Measurements from ENCODE around the gene TRIM43.
"Not testable (repeated sequence)": the region's sequence is repeated elsewhere in the genome, so short reads cannot be mapped to it uniquely, and the experiment has no call there.

TRIM43 gene

DNA sequence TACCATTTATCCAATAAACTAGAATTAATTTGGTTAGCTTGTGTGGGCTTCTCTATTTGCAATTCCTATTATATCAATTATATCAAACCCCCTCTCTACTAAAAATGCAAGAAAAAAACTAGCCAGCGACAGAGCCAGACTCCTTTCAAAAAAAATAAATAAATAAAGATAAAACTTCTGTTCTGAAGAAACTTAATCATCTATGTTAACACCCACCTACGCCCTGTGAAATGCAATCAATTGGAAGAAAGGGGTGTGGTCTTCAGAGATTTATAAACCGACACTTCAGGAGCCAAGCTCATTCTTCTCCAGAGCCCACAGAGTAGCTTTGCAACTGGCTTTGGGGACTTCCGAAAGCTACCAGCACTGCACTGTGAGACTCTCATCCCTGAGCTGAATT lies at the start of gene TRIM43:
TRIM43 (plus strand) TSS at position 301 of the 400 bp plus-strand sequence. CDS start 2,023 bp downstream, outside the sequence.
- not testable (repeated sequence) for DNase-seq

DNA sequence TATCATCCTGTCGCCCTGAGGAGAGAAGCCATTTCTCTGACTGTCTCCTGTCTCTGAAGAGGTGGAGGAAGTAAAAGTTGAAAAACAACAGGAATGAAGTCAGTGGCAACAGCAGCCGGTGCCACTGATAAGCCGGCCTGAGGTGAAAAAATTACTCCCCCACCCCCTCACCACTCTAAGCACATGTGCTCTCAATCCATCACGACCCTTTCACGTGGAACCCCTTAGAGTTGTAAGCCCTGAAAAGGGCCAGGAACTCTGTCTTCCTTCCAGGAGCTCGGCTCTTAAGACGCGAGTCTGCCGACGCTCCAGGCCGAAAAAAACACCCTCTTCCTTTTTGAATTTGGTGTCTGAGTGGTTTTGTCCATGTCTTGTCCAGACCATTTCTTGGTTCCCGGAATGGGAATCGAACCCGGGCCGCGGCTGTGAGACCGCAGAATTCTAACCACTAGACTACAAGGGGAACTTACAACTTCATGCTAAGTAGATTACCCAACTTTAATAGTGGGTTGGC lies 40.7 kb upstream of the TRIM43 start:
- DNase-seq = no peak

DNA sequence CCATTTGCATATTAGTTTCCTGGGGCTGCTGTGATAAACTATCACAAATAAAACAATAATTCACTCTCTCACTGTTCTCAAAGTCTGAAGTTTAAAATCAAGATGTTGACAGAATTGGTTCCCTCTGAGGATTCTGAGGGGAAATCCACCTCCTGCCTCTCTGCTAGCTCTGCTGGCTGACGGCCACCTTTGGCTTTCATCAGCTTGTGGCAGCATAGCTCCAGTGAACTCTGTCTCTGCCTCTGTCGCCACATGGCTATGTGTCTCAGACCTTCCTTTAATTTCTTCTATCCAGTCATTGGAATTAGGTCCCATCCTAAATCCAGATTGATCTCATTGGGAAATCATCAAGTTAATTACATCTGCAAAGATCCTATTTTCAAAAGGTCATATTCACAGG lies 38.9 kb upstream of the TRIM43 start:
- no peak for DNase-seq

DNA sequence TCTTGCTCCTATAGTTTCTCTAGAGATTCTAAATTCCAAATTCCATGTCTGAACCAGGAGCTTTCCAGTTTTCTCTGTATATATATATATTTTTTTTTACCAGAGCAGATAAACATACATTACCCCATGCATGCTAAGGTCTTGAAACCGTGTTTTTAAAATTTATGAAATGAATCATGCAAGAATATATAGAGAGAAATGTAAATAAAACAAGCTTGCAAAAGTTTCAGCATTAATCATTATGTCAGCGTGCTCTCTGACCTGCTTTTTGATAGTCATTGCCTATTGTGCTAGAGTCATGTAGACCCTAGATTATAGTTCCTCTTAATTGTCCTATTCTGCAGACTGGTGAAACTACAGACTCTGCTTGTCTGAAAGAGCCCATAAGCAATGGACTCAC lies 22.6 kb upstream of the TRIM43 start:
- DNase-seq = no peak

DNA sequence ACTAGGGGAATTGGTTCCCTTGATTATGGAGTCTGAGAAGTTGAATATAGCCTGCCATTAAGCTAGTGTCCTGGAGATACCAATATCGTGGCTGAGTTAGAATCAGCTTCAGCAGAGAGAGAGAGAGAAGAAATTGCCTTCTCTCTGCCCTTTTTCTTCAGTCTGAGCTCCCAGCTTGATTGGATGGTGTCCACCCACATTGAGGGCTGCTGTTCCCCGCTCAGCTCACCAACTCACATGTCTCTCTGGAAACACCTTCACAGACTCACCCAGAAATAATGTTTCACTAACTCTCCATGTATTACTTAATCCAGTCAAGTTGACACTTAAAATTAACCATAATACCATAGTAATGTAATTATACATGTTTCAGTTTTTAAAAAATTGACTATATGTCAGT lies 17.9 kb upstream of the TRIM43 start:
- DNase-seq = no peak

DNA sequence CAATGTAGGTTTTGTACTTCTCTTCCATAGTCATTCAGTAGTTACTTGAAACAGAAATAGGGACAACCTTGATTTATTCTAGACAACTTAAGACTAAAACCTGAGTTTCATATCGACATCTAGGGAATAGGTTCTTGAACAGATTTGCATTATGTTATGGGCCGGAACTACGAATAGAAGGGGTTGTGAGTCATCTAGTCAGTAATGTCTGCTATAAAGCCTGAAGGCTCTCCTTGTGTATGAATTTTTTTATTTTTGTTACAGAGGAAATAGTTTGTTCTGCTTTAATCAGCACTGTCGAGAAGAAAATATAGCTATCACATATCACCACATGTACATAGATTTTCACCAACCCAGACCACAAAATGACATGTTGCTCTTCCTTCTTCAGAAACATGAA lies 17.3 kb upstream of the TRIM43 start:
- no peak for DNase-seq

DNA sequence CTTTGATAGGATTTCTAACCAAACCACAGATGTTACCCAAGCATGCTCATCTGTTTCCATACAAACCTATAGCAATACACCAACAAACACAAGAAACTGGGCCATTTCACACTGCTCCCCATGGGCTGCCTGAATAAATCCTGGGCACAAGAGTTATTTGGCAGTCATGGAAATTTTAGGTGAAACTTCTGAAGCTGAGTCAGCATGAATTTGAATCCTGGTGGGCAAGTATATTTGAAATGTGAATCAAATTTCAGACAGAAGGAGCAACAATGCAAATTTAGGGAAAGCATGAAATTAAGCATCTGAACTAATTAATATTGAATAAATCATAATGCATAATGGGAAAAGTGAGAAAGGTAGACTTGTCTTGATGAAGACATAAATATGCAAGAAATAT lies 15.9 kb upstream of the TRIM43 start:
- DNase-seq = no peak

DNA sequence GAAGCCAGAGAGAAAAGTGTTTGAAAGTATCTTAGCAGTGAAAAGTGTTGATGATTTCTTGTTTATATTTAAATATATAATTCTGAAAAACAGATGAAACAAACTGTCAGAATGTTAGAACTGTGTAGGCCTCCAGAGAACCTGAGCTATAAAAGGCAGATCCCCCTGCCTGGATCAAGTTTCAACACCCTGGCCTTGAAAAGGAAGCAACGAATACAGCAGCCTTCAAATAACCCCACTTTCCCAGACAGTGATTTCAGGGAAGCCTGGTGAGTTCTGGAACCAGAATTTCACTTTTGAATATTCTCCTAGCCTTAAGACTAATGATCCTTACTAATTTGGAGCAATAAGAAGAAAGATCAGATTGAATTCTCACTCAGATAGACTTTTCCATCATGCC lies 13.3 kb upstream of the TRIM43 start:
- DNase-seq = no peak

DNA sequence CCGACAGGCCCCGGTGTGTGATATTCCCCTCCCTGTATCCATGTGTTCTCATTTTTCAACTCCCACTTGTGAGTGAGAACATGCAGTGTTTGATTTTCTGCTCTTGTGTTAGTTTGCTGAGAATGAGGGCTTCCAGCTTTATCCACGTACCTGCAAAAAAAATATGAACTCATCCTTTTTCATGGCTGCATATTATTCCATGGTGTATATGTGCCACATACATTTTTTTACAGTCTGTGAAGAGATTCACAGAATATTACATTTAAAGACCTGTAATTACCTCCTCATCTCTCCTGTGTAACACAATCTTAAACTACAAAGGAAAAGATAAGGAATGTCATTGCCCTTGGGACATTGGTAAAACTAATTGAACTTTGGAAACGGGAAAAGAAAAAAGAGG lies 8.3 kb upstream of the TRIM43 start:
- not testable (repeated sequence) for DNase-seq

DNA sequence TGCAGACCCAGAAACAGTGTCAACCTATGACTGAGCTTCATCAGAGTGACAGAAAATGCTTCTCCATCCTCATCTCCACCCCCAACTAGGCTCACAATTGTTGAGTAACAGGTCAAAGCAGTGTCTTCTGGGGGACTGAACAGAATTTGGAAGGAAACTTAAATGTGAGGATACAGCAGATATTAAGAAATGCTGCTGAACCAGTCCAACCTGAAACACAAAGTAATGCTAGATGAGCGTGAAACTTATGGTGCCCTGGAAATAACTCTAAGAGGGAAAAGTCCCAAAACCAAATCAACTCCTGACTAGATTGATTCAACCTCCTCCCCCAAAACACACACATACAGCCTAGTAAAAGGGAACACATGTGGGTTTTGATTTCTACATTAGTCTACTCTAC lies 7.5 kb upstream of the TRIM43 start:
- DNase-seq = not testable (repeated sequence)

DNA sequence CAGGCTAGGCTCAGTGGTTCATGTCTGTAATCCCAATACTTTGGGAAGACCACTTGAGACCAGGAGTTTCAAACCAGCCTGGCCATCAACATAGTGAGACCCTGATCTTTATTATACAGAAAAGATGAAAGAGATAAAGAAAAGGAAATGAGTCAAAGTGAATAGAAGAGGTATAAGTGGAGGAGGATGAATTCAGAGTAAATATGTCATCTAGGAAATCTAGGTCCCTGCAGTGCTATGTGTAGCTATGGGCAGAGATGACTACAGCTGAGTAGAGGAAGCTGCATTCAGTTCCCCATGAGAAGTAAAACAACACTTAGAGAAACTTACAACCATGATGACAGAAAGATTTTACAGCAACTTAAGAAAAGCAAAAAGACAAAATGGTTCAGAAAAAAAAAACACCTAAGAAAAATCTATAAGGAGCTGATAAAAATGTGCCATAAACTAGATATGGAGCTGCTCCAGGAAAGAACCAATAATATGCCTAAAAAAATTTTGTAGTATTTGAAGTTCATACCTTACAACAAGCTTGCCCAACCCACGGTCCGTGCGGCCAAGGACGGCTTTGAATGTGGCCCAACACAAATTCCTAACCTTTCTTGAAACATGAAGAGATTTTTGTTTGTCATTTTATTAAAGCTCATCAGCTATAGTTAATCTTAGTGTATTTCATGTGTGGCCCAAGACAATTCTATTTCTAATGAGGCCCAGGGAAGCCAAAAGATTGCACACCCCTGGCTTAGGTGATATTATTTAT lies 1.8 kb upstream of the TRIM43 start:
- not testable (repeated sequence) for DNase-seq

DNA sequence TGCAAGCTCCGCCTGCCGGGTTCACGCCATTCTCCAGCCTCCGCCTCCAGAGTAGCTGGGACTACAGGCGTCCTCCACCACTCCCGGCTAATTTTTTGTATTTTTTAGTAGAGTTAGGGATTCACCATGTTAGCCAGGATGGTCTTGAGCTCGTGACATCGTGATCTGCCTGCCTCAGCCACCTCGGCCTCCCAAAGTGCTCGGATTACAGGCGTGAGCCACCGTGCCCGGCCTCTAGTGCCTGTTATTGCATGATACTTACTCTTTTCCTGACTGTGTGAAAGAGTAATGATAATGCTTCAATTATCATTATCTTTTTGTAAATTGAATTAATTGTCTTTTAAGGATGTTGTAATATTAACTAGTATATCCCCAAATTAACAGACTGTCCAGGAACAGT lies 1.2 kb downstream of the TRIM43 start:
- not testable (repeated sequence) for DNase-seq

DNA sequence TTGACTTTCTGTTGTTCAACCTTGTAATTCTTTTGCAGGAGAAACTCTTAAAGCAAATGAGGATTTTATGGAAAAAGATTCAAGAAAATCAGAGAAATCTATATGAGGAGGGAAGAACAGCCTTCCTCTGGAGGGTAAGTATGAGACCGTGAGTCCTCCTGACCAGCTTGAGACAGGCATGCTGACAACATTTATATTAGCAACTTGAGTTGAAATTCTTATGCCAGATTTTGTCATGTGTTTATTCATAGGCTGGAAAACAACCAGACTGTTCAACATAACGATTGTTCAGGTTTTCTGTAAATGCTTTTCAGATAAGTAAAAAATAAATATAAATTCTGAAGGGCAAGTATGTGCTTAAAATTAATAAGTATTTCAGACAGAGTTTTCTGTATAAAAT lies 3.2 kb downstream of the TRIM43 start:
- not testable (repeated sequence) for DNase-seq

DNA sequence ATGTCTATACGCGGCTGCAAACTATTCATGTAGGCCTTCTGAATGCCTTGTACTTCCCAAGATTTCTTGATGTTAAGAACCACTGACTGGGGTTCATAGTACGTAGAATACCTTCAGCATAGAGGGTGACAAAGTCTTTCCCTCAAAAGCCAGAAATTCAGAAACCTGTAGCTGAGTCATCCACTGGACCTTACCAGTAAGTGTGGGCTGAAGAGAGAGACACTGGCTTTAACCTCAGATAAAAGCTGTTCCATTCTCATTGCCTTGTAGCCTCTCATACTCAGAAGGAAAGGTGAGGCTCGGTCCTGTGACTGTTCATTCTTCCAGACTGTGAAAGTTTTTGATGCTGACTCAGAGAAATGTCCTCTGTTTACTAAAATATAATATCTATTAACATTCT lies 9.5 kb downstream of the TRIM43 start:
- not testable (repeated sequence) for DNase-seq

DNA sequence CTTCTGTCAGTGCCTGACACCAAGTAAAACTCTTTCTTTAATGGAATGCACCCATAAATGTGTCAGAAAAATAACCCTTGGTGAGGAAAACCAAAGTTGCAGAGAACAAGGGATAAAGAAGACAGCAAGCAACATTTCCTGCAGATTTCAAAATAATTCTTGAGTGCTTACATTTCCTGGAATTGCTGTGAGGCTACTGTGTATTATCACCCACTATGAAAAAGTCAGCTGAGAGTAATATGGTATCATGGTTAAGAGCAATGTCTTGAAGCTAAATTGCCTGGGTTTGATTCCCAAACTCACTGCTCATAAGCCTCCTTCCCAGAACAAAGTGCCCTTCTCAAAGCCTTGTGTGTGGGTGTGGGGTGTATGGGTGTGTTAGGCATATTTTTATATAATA lies 10.3 kb downstream of the TRIM43 start:
- DNase-seq = not testable (repeated sequence)

DNA sequence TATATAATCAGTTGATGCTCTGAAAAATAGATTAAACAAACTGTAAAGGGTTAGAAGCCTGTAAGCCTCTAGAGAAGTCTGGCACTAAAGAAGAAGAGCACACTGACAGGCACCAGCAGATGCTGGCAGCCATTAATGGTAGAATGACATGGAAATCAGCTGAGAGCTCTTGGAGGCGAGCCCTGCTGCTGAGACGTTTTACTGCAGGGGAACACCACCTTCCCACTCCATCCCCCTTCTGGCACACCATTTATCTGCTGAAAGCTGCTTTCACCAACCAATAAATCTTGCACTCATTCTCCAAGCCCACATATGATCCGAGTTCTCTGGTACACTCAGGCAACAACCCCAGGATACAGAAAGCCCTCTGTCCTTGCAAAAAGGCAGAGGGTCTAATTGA lies 16.6 kb downstream of the TRIM43 start:
- DNase-seq = not testable (repeated sequence)

DNA sequence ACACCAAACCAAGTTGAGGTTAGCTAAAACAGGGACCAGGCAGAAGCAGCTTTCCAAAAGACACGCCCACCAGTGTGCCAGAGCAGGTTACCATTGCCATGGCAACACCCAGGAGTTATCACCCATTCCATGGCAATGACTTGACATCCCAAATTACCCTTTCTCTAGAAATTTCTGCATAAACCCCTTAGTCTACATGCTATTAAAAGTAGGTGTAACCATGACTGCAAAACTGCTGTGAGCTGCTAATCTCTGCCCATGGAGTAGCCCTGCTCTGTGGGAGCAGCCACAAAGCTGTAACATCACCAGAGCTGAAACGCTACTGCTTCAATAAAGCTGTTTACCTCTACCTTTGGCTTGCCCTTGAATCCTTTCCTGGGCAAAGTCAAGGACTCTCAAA lies 18.0 kb downstream of the TRIM43 start:
- not testable (repeated sequence) for DNase-seq

DNA sequence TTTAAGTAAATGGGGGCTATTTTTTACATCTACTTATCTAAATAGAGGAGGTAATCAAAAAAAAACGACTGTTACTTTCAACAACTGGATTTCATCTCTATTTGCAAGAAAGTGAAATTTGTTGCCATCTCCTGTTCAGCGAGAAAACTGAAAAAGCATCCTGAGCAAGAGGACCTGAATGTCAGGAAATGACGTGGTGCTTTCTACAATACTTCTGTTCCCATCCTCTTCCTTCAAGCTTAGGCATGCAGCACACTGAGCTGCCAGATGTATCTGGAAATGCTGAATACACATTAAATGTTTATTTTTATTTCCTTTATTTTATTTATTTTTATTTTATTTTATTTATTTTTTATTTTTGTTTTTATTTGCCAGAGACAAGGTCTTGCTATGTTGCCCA lies 21.2 kb downstream of the TRIM43 start:
- not testable (repeated sequence) for DNase-seq

DNA sequence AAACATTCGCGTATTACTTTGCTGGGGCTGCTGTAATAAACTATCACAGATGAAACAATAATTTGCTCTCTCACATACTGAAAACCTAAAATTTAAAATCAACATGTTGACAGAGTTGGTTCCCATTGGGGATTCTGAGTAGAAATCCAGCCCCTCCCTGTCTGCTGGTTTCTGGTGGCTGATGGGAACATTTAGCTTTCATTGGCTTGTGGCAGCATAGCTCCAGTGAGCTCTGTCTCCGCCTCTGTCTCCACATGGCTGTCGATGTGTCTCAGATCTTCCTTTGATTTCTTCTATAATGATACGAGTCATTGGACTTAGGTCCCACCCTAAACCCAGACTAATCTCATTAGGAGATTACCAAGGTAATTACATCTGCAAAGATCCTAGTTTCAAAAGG lies 30.9 kb downstream of the TRIM43 start:
- not testable (repeated sequence) for DNase-seq

DNA sequence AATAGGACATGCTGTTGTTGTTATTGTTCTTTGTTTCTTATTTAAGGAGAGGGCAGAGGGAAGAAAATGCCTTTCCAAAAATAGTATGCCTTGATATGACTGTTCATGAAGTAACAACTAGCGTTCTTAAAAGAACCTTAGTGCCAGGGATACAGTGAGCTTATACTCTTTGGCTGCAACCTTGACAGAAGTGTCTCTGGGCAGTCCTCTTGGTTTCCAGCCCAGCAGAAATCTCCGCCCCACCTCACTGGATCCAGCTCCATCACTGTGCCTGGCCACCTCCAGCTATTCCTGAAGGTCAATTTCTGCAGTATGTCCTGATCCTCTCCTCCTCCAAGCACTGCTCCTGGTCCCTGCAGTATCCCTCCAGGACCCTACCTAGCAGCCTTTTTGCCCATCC lies 39.2 kb downstream of the TRIM43 start:
- not testable (repeated sequence) for DNase-seq

DNA sequence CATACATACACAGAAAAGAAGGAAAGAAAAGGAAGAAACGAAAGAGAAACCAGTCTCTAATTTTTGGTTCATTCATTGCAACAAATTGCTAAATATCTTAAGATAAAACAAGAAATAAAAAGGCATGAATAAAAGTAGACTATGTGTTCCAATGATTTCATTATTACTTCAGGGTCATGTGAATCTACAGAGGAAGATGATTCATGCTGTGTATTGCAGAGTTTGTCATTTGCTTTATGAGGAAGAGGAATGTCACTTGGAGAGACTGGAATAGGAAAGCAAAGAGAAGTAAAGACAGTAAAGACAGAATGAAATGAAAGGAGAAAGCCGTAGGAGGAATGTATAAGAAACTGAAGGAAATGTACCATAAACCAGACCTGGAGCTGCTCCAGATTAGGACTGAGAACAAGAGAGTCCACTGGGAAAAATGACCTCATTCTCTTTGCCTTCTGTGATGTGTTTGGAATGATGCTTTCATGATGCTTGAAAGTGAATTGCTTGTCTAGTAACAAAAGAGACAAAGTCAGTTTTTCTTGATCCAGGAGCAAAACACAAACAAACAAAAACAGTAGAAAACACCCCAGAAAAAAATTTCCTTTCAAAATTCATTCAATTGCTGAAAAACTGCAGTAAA lies 41.9 kb downstream of the TRIM43 start:
- not testable (repeated sequence) for DNase-seq

DNA sequence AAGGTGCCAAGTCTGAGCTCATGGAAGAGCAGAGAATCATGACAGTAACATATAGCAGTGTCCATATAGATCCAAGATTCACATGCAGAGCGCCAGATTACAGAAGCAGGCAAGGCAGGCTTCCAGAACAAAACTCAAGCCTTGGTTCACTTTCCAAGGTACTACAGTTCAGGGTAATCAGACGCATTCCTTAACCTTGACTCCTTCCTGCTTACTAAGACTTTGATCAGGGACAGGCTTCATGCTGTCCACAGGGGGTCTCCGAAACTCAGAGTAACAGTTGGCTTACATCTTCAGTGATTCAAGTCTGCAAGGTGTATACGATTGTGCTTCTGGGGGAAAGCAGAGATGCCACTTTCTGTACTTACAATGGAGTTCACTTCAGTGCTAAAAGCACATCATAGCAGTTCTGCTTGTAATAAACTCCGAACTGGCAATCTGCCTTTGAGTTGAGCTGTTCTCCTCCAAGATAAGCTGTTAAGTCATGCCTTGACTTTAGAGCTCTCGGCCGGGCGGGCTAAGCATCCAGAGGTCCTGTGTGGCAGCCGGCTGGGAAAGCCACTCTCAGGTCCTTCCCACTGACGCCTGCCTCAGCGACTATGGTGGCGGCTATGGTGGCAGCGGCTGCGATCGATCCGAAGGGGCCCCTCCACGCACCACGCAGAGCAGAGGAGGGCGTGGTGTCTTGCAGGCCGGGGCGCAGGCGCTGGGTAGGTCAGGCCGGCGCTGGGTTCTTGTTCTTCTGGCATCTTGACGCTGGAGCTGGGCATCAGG lies 48.9 kb downstream of the TRIM43 start:
- DNase-seq = not testable (repeated sequence)

DNA sequence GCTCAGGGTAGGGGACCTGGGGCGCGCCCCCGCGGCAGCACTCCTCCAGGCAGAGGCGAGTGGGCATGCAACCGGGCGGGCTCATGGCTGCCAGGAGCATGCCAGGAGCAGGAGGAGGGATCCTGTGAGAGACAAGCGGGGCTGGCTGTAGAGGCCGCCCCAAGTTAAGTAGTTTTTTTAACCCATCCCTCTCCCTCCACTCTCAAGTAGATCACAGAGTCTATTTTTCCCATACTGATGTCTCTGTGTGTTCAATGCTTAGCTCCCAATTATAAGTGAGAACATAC lies 49.4 kb downstream of the TRIM43 start:
- not testable (repeated sequence) for DNase-seq

DNA sequence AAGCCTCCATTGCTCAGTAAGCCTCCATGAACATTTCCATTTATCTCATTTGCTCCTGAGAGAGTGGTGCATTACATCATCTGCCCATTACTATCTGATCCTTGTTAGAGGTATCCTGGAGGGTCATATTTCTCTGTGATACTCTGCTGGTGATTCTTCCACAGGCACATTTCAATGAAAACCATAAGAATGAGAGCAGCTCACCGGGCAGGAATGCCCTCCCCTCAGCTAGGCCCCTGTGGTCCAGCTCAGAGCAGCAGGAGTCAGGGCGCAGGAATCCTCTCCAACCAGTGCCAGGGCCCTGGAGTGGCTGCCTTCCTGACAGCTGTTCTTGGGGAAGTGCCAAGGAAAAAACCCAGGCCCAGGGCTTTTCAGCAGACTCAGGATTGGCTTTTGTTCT lies 50.0 kb downstream of the TRIM43 start:
- not testable (repeated sequence) for DNase-seq
